Loucy (cell line): ENCODE measurements around the gene CTNNA2.

Source experiments
- H2AFZ ChIP-seq: fragments of 200-600 bp; sonication (generic); 2 replicates; pipeline ENCODE4 v1.6.0; 2016; ENCODE audit warnings: antibody characterized with exemption, mild to moderate bottlenecking, low read length, moderate library complexity
- H3F3A ChIP-seq: fragments of 200-600 bp; 2 replicates; pipeline ENCODE4 v1.6.0; 2016; ENCODE audit warnings: antibody characterized with exemption, low read depth, mild to moderate bottlenecking
- H3K27me3 ChIP-seq: fragments of 200-600 bp; sonication (generic); 2 replicates; pipeline ENCODE4 v1.6.1; 2014; ENCODE audit warnings: low read length, mild to moderate bottlenecking; ENCODE audit not compliant: insufficient read depth, poor library complexity, severe bottlenecking
- H3K36me3 ChIP-seq: fragments of 200-600 bp; sonication (generic); 2 replicates; pipeline ENCODE4 v1.6.1; 2016; ENCODE audit warnings: low read length; ENCODE audit not compliant: insufficient read depth
- H3K4me1 ChIP-seq: fragments of 200-600 bp; sonication (generic); 2 replicates; pipeline ENCODE4 v1.5.1; 2014; ENCODE audit warnings: low read length, mild to moderate bottlenecking; ENCODE audit not compliant: insufficient read depth, poor library complexity, severe bottlenecking
- H3K4me2 ChIP-seq: fragments of 200-600 bp; sonication (generic); 2 replicates; pipeline ENCODE4 v1.6.0; 2014; ENCODE audit warnings: antibody characterized with exemption, low read length, low read depth, mild to moderate bottlenecking; ENCODE audit not compliant: poor library complexity, severe bottlenecking
- H3K4me3 ChIP-seq: fragments of 200-600 bp; sonication (generic); 2 replicates; pipeline ENCODE4 v1.5.1; 2014; ENCODE audit warnings: low read length, mild to moderate bottlenecking, mixed read lengths; ENCODE audit not compliant: poor library complexity, severe bottlenecking
- H3K79me2 ChIP-seq: fragments of 200-600 bp; sonication (generic); 2 replicates; pipeline ENCODE4 v1.6.1; 2014; ENCODE audit warnings: low read length; ENCODE audit not compliant: insufficient read depth
- H3K9ac ChIP-seq: fragments of 200-600 bp; sonication (generic); 2 replicates; pipeline ENCODE4 v1.6.0; 2014; ENCODE audit warnings: mild to moderate bottlenecking, low read depth, low read length, moderate library complexity; ENCODE audit not compliant: poor library complexity, severe bottlenecking
- H3K9me2 ChIP-seq: fragments of 200-600 bp; sonication (generic); replicated peaks from 2 replicates; pipeline ENCODE4 v1.6.1; 2016; ENCODE audit warnings: low read depth, low read length, mixed read lengths
- H3K9me3 ChIP-seq: fragments of 200-600 bp; sonication (generic); 2 replicates; pipeline ENCODE4 v1.6.1; 2014; ENCODE audit warnings: mild to moderate bottlenecking, antibody characterized with exemption, low read length, low read depth; ENCODE audit not compliant: insufficient read depth
- H4K20me1 ChIP-seq: fragments of 200-600 bp; sonication (generic); 2 replicates; pipeline ENCODE4 v1.6.0; 2014; ENCODE audit warnings: antibody characterized with exemption, low read length, mild to moderate bottlenecking; ENCODE audit not compliant: insufficient read depth, poor library complexity, severe bottlenecking
- EZH2phosphoT487 ChIP-seq: fragments of 200-600 bp; IDR thresholded peaks from 2 replicates; pipeline ENCODE4 v1.6.1; 2018; ENCODE audit warnings: antibody characterized with exemption, mild to moderate bottlenecking, moderate library complexity, borderline replicate concordance
- TF ChIP-seq, protein P1 (sequence below): fragments of 200-600 bp; sonication (generic); conservative IDR thresholded peaks from 2 replicates; pipeline ENCODE4 v1.5.1; 2014; ENCODE audit warnings: mild to moderate bottlenecking, antibody characterized with exemption, low read length

Gene CTNNA2

DNA sequence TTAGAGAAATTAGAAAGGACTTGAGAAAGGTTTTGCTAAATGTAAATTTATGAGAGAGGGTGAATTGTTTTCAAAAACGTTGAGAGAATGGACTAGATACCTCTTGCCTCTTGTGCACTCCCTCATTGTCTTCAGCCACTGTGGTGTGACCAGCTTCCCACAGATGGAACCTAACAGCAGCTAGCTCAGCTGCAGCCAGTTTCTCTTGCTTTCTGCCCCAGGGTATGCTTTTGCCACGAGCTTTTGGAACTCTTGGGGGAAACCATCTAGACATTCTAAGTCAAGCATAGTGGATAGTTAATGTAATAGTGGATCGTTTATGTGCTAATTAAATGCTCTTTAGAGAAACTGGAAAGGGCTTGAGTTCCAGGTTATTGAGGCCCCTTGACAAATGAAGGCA, 288.2 kb downstream of the CTNNA2 start:
- H4K20me1 ChIP-seq: no peaks in the 10 kb centered on the region
- H3K4me1 ChIP-seq: no peaks in the 10 kb centered on the region
- no peaks in the 10 kb centered on the region for H3K27me3 ChIP-seq
- H3K9me2 ChIP-seq: no peaks in the 10 kb centered on the region
- no peak for TF ChIP-seq EZH2phosphoT487
- TF ChIP-seq, protein P1, sequence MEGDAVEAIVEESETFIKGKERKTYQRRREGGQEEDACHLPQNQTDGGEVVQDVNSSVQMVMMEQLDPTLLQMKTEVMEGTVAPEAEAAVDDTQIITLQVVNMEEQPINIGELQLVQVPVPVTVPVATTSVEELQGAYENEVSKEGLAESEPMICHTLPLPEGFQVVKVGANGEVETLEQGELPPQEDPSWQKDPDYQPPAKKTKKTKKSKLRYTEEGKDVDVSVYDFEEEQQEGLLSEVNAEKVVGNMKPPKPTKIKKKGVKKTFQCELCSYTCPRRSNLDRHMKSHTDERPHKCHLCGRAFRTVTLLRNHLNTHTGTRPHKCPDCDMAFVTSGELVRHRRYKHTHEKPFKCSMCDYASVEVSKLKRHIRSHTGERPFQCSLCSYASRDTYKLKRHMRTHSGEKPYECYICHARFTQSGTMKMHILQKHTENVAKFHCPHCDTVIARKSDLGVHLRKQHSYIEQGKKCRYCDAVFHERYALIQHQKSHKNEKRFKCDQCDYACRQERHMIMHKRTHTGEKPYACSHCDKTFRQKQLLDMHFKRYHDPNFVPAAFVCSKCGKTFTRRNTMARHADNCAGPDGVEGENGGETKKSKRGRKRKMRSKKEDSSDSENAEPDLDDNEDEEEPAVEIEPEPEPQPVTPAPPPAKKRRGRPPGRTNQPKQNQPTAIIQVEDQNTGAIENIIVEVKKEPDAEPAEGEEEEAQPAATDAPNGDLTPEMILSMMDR: no peak
- no peak overlapping the region for H2AFZ ChIP-seq
- no peak overlapping the region for H3K4me2 ChIP-seq
- H3K9me3 ChIP-seq: no peaks in the 10 kb centered on the region
- H3F3A ChIP-seq: no peaks in the 10 kb centered on the region
- H3K4me3 ChIP-seq: no peak overlapping the region
- H3K9ac ChIP-seq: no peak overlapping the region
- no peaks in the 10 kb centered on the region for H3K36me3 ChIP-seq
- H3K79me2 ChIP-seq: no peaks in the 10 kb centered on the region

DNA sequence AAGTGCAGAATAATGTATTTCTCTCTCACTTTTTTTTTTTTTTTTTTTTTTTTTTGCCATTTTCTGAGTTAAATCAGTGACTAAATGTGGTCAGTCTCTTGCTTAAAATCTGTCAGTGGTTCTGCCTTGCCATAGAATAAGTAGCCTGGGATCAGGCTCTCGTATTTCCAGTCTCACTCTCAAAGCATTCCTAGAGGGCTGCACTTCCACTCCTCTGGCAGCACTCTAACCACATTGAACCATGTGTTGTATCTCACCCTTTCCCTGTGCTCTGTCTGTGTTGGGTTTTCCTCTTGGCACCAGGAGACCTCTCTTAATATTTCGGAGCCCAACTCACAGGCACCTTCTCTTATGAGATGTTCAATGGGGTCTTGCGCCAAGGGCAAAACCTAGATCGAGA, 304.4 kb downstream of the CTNNA2 start:
- TF ChIP-seq, protein P1: no peak
- no peak for TF ChIP-seq EZH2phosphoT487
- H2AFZ ChIP-seq: no peak overlapping the region
- no peaks in the 10 kb centered on the region for H3K27me3 ChIP-seq
- no peaks in the 10 kb centered on the region for H4K20me1 ChIP-seq
- H3F3A ChIP-seq: no peaks in the 10 kb centered on the region
- no peaks in the 10 kb centered on the region for H3K79me2 ChIP-seq
- H3K4me2 ChIP-seq: no peak overlapping the region
- H3K4me3 ChIP-seq: no peak overlapping the region
- H3K9me3 ChIP-seq: no peaks in the 10 kb centered on the region
- no peaks in the 10 kb centered on the region for H3K9me2 ChIP-seq
- no peak overlapping the region for H3K9ac ChIP-seq
- no peaks in the 10 kb centered on the region for H3K36me3 ChIP-seq
- no peaks in the 10 kb centered on the region for H3K4me1 ChIP-seq

DNA sequence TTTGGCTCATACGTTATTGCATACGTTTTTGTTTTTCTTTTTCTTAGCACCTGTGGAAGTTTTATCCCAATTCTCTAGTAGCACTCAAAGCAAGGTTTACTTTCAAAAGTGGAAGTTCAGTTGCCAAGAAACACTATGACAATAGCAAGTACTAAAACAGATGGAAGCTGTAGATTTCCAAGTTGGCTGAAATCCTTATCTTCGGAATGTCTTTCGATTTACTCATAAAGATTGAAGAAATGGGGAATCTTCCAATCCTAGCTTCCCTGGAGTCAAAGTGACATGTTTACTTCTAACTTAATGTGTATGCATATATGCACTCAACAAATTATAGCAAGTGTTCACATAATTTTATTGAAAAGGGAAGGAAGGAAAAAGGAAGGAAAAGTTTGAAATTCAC, 307.4 kb downstream of the CTNNA2 start:
- Histone ChIP-seq H3F3A (no peaks in the 10 kb centered on the region), H3K9me3 (no peaks in the 10 kb centered on the region; the same call in 1 of the 2 replicates), H3K9ac (no peak overlapping the region), H3K4me1 (no peaks in the 10 kb centered on the region), H3K4me2 (no peak overlapping the region), H3K27me3 (no peaks in the 10 kb centered on the region), H4K20me1 (no peaks in the 10 kb centered on the region), H3K4me3 (no peak overlapping the region), H3K36me3 (no peaks in the 10 kb centered on the region), H2AFZ (no peak overlapping the region), H3K79me2 (no peaks in the 10 kb centered on the region), H3K9me2 (no peaks in the 10 kb centered on the region)
- TF ChIP-seq, protein P1: no peak
- TF ChIP-seq EZH2phosphoT487: no peak
